Activated CD4-positive, alpha-beta T cell treated with anti-CD3 and anti-CD28 coated beads for 4 hours (primary cell): ENCODE results near the gene MYO18B.

Experiments used
- DNase-seq, 2 donors: peaks; one replicate each; pipeline ENCODE4 v3.0.0-alpha.2; 2020

The MYO18B gene

DNA sequence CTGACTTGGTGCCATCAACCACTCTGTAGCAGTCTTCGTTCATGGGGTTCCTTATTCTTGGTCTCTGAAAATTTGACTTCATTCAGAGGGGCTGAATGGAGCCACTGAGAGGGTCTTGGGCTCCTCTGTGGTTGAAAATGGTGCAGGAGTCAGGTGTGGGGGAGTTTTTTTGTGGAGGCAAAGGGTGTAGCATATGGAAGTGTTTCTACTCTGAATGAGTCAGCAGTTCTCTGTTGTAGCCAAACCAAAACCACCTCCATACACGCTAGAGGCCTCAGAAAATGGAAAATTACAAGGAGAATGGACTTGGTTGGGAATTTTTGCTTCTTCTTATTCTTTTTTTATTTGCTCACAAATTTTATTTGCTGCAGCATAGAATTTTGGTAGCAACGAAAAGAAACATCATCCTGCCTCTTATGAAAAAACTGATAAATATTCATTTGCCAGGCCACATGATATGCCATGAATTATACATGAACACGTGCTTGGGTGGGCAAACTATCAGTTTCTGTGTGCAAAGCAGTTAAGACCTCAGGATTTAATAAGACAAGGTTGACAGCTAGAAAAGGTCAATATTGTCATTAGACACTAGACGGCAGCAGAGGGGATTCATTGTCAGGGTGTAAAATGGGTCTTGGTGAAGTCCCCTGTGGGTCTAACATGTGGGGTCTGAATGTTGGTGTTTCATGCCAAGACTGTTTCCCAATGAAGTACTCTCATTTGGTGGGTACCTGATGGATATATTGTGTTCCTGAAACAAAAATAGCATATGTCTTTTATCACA is 111.7 kb downstream of the MYO18B start:
- no peak for DNase-seq

DNA sequence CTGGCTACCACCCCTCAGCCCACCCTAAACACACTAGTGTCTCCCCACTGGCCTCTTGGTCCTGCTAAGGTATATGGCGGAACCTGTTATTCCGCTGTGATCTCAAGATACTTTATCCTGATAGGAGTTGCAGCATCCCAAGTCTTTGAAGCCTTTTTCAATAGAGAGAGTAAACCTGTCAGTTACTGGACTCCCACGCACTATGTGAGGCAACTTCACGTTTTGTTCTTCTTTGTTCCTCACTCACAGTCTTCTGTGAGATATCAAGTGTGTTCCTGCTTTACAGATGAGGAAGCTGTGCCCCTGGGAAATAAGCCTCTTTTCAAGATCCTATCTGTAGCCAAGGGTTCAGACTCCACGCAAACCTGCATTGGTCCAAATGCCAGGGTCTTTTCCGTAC is 127.8 kb downstream of the MYO18B start:
- DNase-seq = no peak

DNA sequence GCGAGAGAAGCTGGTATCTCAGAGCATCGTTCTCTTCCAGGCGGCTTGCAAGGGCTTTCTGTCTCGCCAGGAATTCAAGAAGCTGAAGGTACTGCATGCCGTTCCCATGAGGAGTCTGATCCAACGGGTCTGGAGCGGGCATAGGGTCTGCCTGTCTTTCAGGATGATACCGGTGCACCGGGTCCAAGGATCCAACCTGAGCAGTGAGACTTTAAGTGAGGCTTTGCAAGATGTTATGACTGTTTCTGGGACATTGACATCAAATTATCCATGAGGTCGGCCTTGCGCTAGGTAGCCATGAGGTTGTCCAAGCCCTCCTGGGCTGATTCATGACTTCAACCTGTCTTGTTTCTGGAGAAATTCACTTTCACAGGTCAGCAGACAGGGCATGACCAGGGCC is 132.3 kb downstream of the MYO18B start:
- no peak for DNase-seq

DNA sequence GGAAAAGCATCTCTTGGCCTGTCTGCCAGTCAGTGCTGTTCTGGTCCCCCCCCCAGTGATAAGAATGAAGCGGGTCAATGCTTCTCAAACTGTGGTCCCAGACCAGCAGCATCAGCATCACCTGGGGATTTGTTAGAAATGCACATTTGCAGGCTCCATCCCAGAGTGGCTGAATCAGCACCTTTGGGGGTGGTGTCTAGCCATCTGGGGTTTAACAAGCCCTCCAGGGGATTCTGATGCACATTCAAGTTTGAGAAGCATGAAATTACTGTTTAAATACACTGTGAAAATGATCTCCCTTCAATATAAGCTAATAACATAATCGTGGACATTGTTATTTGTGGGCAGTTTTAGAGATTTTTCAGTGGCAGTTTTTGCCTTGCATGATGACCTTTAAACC is 133.5 kb downstream of the MYO18B start:
- DNase-seq = no peak

DNA sequence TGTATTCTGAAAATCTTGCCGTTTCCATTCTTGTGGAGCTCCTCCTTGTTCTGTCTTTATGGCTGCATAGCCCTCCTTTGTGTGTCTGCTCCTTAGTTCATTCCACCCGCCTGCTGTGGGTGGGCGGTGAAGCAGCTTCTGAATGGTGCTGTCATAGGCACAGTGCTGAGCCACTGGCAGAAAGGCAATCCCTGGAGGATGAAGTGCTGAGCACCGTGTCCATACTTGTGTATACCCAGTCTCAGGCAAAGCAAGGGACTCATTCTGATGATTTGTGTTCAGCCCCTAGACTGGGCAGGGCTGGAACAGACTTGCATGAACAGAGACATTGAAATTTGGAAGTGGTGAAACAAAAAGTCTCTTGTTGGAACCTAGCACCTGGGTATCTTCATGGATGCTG is 134.9 kb downstream of the MYO18B start:
- no peak for DNase-seq

DNA sequence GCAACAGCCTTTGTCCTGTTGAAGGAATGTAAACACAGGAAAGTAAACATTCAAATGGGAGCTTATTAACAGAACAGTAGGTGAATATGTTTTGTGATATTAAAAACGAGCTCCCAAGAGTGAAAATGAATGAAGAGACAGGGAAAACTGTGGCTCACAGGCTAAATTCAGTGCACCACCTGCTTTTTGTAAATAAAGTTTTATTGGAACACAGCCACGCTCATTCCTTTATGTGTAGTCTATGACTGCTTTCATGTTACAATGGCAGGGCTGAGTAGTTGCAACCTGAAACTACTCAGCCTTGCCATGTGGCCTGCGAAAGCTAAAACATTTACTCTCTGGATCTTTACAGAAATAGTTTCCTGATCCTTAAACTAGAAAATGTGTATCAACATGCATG is 136.9 kb downstream of the MYO18B start:
- DNase-seq = no peak

DNA sequence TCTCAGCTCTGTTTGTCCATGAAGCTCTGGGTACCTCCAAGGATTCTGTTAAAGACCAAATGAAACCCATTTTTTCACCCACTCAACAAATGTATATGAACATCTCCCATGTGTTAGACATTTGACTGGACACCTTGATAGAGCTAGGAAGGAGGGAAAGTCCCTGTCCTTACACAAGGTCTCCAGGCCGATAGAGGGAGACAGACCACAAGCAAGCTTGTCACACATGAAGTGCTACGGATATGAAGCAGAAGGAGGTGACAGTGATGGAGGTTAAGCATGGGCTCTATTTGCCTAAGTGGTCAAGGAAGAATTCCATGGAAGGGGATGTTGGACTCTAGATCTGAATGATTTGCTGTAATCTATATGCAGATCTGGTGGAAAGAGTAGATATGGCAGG is 138.5 kb downstream of the MYO18B start:
- DNase-seq = no peak

DNA sequence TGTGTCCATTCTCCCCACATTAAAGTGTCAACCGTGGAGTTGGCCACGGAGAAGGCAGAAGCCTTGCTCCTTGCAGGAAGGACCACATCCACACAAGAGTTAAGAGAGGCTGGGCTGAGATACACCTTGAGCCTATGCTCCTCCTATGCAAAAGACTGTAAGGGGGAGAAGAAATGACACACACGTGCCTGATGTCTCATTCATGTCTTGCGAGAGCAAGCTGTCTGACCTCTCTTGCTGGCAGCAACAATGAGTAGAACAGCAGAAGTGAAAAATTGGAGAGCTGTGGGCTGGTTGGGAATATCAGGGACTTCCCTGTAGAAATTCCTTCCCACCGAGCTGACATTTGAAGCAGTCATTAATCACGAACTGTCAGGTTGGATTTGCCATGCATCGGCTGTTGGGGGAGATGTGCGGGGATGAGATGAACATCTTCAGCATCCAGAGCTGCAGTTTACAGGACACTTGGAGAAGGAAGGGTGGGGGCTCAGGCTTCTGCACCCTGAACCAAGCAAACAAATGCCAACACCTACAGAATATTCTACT is 139.3 kb downstream of the MYO18B start:
- no peak for DNase-seq

DNA sequence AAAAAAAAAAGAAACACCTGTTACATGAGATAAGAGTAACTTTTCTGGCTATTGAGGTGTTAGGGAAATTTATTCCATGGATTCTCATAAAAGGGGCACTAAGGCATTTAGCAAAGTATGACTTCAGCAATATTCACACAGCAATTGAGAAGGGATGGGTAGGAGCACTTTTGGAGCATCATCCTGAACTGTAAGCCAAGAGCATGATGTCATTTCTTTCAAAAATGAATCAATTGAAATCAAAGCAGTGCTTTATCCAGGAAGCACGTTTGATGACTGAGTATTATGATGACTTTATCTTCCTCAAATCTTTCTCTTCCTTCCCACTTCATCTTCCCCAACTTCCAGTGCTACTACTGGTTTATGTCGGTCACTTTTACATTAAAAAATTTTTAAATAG is 140.4 kb downstream of the MYO18B start:
- no peak for DNase-seq

DNA sequence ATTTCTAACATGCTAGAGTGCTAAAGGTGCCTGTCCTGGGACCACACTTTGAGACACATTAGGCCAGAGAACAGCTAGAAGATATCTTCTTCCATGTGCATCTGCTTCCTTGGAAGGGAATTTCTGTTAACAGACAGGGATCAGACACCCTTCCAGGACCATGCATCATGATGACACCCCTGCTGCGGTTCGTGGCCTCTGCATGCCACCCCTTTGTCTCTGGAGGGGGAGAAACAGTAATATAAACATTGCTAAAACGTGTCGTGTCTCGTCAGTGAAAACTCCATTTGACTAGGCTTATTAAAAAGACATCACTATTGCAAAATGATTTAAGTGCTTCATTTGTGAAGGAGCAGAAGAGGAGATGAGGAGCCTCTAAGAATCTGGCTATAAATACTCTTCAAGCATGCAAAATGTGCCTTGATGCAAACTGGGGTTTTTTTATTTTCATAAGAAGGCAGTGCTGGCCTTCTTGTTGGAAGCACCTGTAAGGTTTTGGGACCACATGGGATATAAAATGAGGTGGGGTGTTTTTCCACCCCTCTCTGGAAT is 141.6 kb downstream of the MYO18B start:
- DNase-seq = no peak

DNA sequence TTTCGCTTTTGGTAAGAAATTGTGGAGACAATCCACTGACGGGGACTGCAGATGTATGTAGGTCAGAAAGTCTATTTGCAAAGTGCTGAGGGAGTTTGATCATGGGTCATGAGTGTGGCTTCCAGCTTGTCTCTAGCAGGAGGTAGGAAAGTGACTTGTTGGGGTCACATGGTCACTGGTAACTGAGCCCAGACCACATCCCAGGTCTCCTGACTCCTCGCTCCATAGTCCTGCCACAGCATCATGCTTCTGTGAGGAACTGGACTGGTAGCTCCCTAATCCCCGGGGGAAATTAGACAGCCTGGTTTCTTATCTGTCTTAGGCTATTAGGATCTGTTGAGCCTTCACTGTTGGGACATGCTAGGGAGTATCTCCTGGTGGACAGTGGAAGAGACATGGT is 142.1 kb downstream of the MYO18B start:
- DNase-seq = no peak

DNA sequence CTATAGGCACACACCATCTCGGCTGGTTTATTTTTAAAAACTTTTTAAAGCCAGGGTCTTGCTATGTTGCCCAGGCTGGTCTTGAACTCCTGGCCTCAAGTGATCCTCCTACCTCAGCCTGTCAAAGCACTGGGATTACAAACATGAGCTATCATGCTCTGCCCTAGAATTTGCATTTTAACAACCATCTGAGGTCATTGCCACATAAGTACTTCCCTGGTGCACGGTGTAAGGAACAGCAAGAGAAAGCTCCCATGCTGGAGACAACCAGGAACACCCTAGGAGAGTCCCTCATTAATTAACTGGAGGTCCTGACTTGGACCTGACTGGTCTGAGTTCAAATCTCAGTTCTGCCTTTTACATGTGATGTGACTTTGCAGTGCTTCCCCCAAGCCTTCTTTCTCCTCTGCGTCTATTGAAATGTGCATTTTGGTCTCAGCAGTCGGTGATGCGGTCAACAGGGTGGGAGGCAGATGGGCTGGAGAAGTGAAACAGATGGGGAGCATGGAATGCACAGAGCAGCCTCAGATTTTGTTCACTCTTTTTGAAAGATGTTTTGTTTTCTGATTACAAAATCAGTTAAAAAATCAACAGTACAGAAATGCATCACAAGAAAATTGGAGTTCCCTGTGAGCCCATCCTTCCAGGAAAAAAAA is 146.5 kb downstream of the MYO18B start:
- no peak for DNase-seq

DNA sequence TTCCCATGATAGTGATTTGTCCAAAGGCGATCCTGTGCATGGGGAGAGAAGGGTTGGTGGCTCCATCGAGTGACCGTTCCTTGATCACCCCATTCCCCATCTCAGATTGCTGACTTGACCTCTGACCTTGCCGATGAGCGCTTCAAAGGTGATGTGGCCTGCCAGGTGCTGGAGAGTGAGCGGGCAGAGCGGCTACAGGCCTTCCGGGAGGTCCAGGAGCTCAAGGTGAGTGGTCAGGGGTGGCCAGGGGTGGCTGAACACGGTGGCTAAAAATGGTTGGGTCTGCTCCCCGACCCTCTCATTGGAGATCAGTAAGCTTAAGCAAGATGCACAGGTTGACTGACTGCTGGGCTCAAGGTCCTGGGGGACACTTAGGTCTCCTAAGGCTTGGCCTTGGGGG is 148.7 kb downstream of the MYO18B start:
- DNase-seq = no peak

DNA sequence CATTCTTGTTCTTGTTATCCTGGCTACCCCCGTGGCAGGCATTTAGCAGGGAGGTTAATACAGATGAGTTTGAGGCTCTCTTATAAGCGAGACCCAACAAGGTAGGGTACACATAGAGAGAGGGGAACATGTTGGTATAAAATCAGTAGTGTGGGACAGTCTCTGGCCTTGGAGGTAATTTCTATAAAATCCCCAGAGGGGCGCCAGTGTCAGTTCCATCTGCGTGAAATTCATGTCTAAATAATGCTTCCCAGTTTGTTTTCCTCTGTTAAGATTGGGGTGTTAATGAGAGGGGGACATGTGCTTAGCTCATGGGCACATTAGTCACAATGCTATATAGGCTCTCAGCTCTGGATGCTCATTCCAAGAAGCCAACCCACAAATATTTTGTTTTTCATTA is 150.7 kb downstream of the MYO18B start:
- no peak for DNase-seq

DNA sequence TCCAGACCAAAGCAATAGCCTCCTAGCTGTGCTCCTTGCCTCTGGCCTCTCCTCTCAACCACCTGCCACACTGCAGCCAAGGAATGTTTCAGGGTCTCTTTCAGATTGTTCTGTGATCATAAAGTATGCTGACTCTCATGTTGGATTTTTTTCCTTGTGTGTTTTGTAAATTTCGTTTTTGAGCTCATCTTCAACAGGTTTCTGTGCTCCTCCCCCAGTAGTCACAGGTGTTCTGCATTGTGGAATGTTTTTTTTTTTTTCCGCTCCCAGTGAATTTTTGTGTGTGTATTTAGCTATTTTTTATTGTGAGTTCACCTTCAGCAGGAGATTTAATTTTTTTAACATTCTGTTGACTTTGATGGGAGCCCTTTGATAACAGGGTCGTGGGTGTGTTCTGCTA is 153.7 kb downstream of the MYO18B start:
- no peak for DNase-seq

DNA sequence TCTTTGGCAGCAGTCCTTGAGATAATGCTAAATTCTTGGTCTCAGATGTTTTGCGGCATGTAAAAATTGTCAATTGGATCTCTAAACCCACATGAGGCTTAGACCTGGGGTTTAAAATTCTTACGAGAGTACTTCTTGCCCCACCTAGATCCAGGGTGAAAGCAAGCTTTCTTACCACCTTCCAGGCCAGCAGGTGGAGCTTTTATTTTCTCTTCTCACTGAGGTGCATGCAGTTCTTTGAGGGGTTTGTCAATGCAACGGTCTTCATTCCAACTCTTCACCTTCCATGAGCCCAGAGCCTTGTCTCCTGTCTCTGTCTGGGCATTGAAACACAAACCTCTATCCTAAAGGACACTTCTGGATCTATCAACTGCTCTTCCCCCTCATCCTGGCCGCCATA is 154.1 kb downstream of the MYO18B start:
- no peak for DNase-seq

DNA sequence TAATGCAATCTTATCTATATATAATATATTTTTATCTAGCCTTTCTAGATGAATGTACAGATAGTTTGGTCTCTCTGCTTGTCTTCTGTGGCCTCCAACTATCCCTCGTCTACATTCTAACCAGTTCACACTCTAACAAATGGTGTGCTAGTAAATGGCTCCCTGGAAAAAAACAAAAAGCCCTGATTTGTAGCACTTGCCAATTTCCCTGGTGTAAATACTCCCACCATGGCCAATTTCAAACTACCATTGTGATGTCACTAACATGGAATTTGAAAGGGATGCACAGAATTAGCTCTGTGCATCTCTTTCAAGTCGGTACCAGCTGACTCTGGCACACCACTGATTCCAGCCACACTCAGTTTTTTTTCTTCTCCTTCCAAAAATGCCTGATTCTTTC is 154.6 kb downstream of the MYO18B start:
- DNase-seq = no peak

DNA sequence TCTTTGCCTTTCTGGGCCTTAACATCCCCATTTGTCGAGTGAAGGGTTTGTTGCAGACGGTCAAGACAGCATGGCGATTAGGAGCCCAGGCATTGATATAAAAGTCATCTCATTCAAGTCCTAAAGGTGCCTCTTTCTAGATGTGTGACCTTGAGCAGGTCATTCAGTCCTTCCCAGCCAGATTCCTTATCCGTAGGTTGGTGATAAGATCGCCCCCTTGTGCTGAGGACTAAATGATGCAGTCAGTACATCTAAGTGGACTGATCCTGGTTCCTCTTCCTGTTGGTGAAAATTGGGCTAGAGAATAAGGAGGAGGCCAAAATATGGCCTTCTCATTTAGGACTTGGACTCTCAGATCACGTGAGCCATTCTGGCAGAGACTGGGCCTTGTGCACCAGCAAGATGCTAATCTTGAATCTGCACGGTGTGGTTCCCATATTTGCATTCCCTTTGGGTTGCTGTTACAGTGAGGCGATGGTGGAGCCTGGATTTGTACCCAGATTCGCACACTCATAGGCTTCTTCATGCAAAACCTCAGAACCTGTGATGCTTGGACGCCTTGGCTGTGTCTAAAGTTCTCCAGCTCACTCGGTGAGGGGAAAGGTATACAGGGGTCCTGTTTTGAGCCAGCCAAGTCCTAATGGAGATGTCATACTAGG is 156.8 kb downstream of the MYO18B start:
- no peak for DNase-seq

DNA sequence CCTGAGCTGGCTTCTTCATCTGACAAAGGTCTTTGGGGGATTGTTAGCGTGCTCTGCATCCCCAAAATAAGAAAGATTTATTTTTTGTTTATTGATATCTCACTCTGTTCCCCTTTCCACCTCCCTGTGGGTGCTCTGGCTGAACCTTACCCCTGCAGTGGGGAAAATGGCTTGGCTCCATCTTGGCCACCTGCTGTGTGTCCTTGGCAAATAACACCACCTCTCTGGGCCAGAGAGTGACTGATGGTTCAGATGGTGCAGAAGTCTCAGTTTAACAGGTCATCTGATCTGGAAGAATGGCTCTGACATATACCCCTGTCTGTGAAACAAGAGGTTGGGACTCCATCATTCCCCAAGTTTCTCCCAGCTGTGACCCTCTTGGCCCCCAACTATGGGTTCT is 157.6 kb downstream of the MYO18B start:
- DNase-seq = no peak

DNA sequence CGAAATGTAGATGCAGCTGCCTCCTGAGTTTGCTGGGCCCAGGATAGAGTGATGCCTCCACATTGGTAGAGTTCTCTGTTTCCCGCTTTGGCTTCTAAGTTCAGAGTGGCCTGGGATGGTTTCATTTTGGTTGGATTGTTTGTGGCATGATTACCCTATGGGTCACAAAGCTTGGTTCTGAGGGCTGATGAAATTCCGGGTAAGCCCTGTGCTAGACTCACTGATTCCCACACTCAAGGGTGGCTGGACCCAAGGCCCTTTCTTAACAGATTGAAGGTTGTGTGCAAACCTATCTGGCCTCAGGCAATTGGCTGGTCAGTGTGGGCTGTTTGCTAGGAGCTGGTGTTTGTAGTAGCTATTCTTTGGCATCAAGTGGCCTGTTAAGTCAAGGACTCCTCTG is 158.4 kb downstream of the MYO18B start:
- no peak for DNase-seq

DNA sequence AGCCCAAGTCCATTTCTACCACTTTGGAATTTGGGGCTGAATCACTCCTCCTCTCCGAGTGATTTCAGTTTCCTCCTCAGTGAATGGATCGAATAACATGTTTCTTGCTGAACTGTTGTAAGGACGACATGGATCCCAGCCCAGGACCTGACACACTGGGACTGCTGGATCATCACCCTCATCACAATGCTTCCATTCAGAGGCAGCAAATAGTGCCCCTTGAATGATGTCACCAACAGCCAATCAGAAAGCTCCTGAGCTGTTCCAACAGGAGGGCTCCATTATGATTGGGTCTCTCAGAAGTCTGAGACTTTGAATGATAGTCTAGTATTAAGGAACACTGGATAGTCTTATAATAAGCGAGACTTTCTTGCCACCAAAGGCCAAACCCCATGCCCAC is 158.9 kb downstream of the MYO18B start:
- no peak for DNase-seq

DNA sequence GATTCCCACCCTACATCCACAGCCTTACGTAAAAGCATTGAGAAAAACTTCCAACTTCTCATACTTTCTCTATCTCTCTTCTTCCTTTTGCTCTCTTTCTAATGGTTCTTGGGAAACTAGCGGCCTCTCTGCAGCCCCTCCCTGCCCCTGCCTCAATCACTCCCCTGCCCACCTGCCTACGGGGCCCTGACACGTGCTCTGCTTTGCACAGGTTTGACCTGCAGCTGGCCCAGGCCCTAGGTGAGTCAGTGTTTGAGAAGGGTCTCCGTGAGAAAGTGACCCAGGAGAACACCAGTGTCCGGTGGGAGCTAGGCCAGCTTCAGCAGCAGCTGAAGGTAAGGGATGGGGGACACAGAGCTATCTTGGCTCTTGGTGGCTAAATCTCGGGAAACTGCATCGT is 160.4 kb downstream of the MYO18B start:
- no peak for DNase-seq

DNA sequence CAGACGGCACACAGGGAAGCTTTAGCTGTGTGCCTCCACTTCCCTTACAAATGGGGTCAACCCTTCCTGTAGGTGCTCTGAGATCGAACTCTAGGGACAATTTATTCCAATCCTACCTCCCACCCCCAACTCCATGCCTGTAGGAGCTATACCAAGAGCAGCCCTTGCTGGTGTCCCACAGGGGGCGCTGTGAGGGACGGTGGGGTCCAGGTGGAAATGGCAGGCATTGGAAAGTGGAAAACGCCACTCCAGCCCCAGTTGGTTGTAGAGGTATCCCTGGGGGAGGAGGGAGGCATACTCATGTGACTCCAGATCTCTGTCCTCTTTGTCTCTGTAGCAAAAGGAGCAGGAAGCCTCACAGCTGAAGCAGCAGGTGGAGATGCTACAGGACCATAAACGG is 161.3 kb downstream of the MYO18B start:
- no peak for DNase-seq

DNA sequence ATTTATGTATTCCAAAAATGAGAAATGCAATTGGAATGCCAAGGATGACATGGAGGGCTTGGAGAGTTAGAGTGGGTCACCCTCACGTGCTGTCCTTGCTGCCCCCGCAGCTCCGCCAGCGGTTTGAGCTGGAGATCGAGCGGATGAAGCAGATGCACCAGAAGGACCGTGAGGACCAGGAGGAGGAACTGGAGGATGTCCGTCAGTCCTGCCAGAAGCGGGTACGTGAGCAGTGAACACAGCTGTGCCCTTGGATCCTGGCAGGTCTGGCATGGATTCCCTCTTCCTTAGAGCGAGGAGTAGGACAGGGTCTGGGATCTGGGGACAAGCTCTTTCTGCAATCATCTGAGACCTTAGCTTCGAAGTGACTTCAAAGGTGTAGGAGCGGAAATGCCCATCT is 166.2 kb downstream of the MYO18B start:
- no peak for DNase-seq
